Measurements from ENCODE around the gene GYG2. TPM values are rescaled to one million over a fixed set of nuclear protein-coding genes. Genes with fewer than 3 reads are reported as not detected.
"Not testable (repeated sequence)": the region's sequence is repeated elsewhere in the genome, so short reads cannot be mapped to it uniquely, and the experiment has no call there.

Gene GYG2
- total RNA-seq, 1 donor from 2014 or later: 49.2 TPM

DNA sequence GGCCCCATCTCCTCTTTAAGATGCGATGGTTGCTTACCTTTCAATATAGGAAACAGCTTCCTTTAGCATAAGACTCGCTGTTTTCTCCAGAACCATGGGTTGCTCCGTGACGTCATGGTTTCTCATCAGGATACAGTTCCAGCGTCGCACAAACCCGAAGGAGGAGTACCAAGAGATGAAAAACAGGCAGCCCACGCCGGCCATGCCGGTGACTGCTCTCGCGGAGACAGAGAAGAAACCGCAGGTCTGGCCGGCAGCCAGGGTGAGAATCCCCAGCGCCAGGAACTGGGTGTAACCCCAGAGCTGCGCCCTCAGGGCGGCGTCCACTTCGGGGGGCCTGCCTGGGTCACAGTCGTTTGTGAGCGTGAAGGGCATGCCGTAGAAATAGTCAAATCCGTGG, 89.0 kb downstream of the GYG2 start:
- Mint-ChIP-seq H3K4me1 (ENCODE audit: unreplicated experiment) (no peaks in the 10 kb centered on the region), H3K36me3 (peaks cover 57% of the 10 kb centered on the region), H3K27me3 (no peaks in the 10 kb centered on the region), H3K4me3 (no peak overlapping the region), H3K9me3 (no peaks in the 10 kb centered on the region), H3K27ac (no peak overlapping the region)
- no peak for TF ChIP-seq CTCF (conservative IDR thresholded peaks at IDR 0.05)
- DNase-seq (ENCODE audit: extremely low spot score, unreplicated experiment): no peak

DNA sequence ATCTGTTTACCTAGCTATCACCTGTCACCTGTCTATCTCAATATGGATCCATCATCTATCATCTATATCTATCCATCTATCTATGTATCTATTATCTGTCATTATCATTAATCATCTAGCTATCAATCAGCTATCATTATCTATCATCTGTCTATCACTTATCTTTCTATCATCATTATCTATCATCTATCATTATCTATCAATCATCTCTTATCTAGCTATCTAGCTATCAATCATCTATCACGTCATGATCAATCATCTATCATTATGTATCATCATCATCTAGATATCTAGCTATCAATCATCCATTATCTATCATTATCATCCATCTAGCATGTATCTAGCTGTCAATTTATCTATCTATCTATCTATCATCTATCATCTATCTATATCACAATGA, 92.5 kb downstream of the GYG2 start:
- H3K9me3 Mint-ChIP-seq: no peaks in the 10 kb centered on the region
- H3K27me3 Mint-ChIP-seq: no peaks in the 10 kb centered on the region
- no peaks in the 10 kb centered on the region for H3K4me1 Mint-ChIP-seq (ENCODE audit: unreplicated experiment)
- no peak for DNase-seq (ENCODE audit: extremely low spot score, unreplicated experiment)
- H3K4me3 Mint-ChIP-seq: no peak overlapping the region
- TF ChIP-seq CTCF (conservative IDR thresholded peaks at IDR 0.05): no peak
- H3K36me3 Mint-ChIP-seq: peaks cover 43% of the 10 kb centered on the region
- H3K27ac Mint-ChIP-seq: no peak overlapping the region

GRCh38 chrX:2921750-2922149, 93.0 kb downstream of the GYG2 start:
- TF ChIP-seq CTCF (conservative IDR thresholded peaks at IDR 0.05): no peak
- H3K4me1 Mint-ChIP-seq (ENCODE audit: unreplicated experiment): no peaks in the 10 kb centered on the region
- no peak for DNase-seq (ENCODE audit: extremely low spot score, unreplicated experiment)
- peaks cover 38% of the 10 kb centered on the region for H3K36me3 Mint-ChIP-seq
- H3K27me3 Mint-ChIP-seq: no peaks in the 10 kb centered on the region
- H3K9me3 Mint-ChIP-seq: no peaks in the 10 kb centered on the region
- H3K27ac Mint-ChIP-seq: no peak overlapping the region
- H3K4me3 Mint-ChIP-seq: no peak overlapping the region

DNA sequence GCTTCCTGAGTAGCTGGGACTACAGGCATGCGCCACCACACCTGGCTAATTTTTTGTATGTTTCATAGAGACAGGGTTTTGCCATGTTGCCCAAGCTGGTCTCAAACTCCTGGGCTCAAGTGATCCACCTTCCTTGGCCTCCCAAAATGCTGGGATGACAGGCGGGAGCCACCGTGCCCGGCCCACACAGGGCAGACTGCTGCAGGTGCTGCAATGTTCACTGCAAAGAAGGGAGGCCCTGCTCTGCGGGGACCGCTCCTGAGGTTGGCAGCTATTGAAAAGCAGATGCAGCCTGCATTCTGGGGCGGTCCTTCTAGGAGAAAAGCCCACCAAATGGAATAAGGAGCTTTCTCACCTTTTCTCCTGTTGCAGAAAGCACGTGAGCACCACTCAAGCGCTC, 95.4 kb downstream of the GYG2 start:
- Mint-ChIP-seq H3K4me3 (no peak overlapping the region), H3K27me3 (no peaks in the 10 kb centered on the region), H3K9me3 (no peaks in the 10 kb centered on the region), H3K27ac (no peak overlapping the region), H3K36me3 (peaks cover 33% of the 10 kb centered on the region), H3K4me1 (ENCODE audit: unreplicated experiment) (peaks cover 6% of the 10 kb centered on the region)
- no peak for DNase-seq (ENCODE audit: extremely low spot score, unreplicated experiment)
- no peak for TF ChIP-seq CTCF (conservative IDR thresholded peaks at IDR 0.05)

GRCh38 chrX:2926255-2926654, 97.5 kb downstream of the GYG2 start:
- H3K9me3 Mint-ChIP-seq; H3K27me3 Mint-ChIP-seq; DNase-seq (ENCODE audit: extremely low spot score, unreplicated experiment): not testable (repeated sequence)
- Mint-ChIP-seq H3K4me1 (ENCODE audit: unreplicated experiment) (peaks cover 12% of the 10 kb centered on the region), H3K27ac (peak overlapping the region; percentile 12), H3K36me3 (peaks cover 20% of the 10 kb centered on the region), H3K4me3 (peak overlapping the region; percentile 35)

DNA sequence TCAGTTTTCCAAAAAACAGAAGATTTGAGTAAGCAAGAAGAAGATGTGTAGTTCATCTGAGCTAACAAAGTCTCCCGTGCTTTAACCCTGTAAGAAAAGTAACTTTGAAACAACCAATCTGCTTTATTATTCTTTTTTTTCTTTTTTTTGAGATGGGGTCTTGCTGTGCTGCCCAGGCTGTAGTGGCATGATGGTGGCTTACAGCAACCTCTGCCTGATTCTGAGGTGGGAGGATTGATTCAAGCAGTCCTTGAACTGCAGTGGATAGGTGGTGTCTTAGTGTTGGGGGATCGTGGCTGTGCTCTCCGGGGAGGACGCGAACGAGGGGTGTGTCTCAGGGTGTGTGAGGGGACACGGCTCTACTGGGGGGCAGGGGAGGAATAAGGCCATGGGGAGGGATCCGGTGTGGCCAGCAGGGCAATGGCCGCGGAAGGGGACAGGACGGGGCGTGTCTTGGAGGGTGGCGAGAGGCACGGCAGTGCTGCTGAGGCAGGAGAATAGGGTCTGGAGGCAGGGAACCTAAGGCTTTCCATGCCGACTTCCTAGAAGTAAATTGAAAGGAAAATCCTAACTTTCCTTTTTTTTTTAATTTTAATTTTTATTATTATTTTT, 98.0 kb downstream of the GYG2 start:
- peak overlapping the region; percentile 35 for H3K4me3 Mint-ChIP-seq
- DNase-seq (ENCODE audit: extremely low spot score, unreplicated experiment): no peak
- H3K36me3 Mint-ChIP-seq: peaks cover 16% of the 10 kb centered on the region
- peak overlapping the region; percentile 12 for H3K27ac Mint-ChIP-seq
- H3K27me3 Mint-ChIP-seq: no peaks in the 10 kb centered on the region
- peaks cover 5% of the 10 kb centered on the region for H3K9me3 Mint-ChIP-seq
- peaks cover 12% of the 10 kb centered on the region for H3K4me1 Mint-ChIP-seq (ENCODE audit: unreplicated experiment)
- TF ChIP-seq CTCF (conservative IDR thresholded peaks at IDR 0.05): no peak

All from type B pancreatic cell (in vitro differentiated cells).